Astrocyte of the spinal cord (primary cell): ENCODE measurements around the gene ISG20L2.

Experiments
- DNase-seq: peaks from one replicate; pipeline ENCODE4 v3.0.0; 2011; ENCODE audit warnings: low read depth, low spot score
- H3K4me3 ChIP-seq: 2 replicates; pipeline ENCODE4 v1.5.1; 2011; ENCODE audit warnings: low read depth, mild to moderate bottlenecking, low read length, moderate library complexity
- in situ Hi-C: cut with HindIII; loops from 2 replicates; pipeline ENCODE4 v1.10.0; 2017; ENCODE audit warnings: low sequenced_read_pairs
- TF ChIP-seq, protein P1 (sequence below): IDR thresholded peaks from 2 replicates; pipeline ENCODE4 v1.5.1; 2012; ENCODE audit warnings: low read depth, mild to moderate bottlenecking, low read length, inconsistent platforms

ISG20L2 gene

DNA sequence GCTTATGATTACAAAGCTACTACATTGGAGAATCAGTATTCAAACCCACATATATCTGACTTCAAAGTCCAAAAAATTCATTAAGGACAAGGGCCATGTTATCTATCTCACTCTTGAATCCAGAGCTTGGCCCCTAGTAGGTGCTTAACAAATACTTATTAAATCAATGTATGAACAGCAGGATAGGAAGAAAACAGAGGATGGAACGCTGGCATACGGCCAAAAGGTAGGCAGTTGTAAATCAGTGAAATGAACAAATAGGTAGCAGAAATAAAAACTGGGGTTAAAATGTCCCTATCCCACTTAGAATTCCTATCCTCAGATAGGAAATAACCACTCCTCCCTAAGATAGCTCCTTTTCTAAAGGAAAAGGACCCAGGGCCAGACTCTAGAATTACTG, 10.3 kb upstream of the ISG20L2 start:
- DNase-seq = no peak
- no peak overlapping the region for H3K4me3 ChIP-seq
- in situ Hi-C loops = no loop called here
- TF ChIP-seq, protein P1, sequence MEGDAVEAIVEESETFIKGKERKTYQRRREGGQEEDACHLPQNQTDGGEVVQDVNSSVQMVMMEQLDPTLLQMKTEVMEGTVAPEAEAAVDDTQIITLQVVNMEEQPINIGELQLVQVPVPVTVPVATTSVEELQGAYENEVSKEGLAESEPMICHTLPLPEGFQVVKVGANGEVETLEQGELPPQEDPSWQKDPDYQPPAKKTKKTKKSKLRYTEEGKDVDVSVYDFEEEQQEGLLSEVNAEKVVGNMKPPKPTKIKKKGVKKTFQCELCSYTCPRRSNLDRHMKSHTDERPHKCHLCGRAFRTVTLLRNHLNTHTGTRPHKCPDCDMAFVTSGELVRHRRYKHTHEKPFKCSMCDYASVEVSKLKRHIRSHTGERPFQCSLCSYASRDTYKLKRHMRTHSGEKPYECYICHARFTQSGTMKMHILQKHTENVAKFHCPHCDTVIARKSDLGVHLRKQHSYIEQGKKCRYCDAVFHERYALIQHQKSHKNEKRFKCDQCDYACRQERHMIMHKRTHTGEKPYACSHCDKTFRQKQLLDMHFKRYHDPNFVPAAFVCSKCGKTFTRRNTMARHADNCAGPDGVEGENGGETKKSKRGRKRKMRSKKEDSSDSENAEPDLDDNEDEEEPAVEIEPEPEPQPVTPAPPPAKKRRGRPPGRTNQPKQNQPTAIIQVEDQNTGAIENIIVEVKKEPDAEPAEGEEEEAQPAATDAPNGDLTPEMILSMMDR = no peak

- in situ Hi-C loops = no loop called here
- TF ChIP-seq, protein P1 = no peak
- no peak overlapping the region for H3K4me3 ChIP-seq
- no peak for DNase-seq
Measured at GRCh38 chr1:156738407-156738806, 9.8 kb upstream of the ISG20L2 start.

- no peak overlapping the region for H3K4me3 ChIP-seq
- in situ Hi-C loops = no loop called here
- TF ChIP-seq, protein P1 = no peak
- DNase-seq = no peak
Measured at GRCh38 chr1:156733989-156734584, 5.5 kb upstream of the ISG20L2 start.

DNA sequence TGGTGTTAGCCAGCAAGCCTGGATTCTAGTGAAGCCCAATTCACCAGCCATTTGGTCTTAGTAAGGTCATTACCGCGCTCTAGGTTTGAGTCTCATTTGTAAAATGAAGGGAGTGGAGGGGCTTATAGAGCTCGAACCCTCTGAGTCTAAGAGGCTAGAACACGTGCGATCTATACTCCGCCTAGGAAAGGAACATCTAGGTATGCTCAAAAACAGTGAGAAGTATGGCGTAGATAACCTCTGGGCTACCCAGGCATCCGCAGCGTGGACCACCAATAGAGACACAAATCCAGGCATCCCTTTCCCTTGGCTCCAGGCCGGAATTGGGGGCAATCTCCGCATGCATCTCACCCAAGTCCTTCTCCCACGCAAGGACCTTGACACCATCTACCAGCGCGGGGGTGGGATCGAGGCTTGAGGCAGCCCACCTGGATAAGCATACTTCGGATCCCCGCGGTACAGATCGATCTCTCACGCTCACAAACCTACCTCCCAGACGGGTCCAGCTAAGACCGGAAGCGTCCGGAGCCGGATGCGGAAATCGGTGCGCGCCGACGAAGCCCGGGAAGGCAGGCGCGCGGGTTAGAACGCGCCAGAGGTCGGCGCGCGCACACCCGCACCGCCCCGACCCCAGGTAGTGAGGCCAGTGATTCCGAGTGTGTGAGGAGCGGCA, 504 bp downstream of the ISG20L2 start, which contains the start of gene METTL25B:
METTL25B (plus strand) TSS at position 544 of the 673 bp plus-strand sequence. CDS start 636 bp downstream, outside the sequence.
- TF ChIP-seq, protein P1 = no peak
- in situ Hi-C loops = no loop called here
- H3K4me3 ChIP-seq = peak within 1 kb of the TSS; percentile 96
- DNase-seq = peak; percentile 78

DNA sequence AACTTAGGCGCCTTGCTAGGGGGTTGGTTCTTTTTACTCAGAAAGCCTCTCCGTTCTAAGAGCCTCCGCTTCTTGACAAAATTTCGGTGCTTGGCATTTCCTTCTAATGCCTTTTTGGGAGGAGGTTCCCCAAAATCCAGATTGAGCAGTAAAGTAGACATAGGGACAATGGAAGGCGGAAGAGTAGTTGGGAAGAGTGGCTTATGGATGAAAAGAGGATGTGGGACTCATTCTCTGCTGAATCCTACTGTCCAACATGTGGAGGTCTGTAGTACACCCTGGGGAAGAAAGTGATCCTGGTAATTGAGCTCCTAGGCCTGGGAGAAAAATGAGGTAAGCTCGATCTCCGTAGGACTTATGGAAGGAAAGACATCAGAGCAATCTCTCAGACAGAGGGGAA, 1.1 kb downstream of the ISG20L2 start:
- H3K4me3 ChIP-seq = peak overlapping the region; percentile 96
- TF ChIP-seq, protein P1 = no peak
- in situ Hi-C loops = no loop called here
- no peak for DNase-seq

GRCh38 chr1:156726549-156727226, 1.9 kb downstream of the ISG20L2 start:
- peak; percentile 60 for DNase-seq
- TF ChIP-seq, protein P1 = peak; percentile 67
- in situ Hi-C loops = no loop called here
- H3K4me3 ChIP-seq = peak overlapping the region; percentile 96
